GM12891 (cell line): Measurements from ENCODE around the gene ESYT2.

ENCODE experiments used
- POLR2A ChIP-seq: IDR thresholded peaks from 2 replicates; pipeline ENCODE4 v1.6.1; 2011; ENCODE audit warnings: low read depth, low read length, control low read depth
- POLR2AphosphoS5 ChIP-seq: IDR thresholded peaks from 2 replicates; pipeline ENCODE4 v1.6.1; 2011; ENCODE audit warnings: low read depth, low read length, control low read depth
- TAF1 ChIP-seq: IDR thresholded peaks from 2 replicates; pipeline ENCODE4 v1.6.1; 2011; ENCODE audit warnings: low read depth, low read length, control low read depth

DNA sequence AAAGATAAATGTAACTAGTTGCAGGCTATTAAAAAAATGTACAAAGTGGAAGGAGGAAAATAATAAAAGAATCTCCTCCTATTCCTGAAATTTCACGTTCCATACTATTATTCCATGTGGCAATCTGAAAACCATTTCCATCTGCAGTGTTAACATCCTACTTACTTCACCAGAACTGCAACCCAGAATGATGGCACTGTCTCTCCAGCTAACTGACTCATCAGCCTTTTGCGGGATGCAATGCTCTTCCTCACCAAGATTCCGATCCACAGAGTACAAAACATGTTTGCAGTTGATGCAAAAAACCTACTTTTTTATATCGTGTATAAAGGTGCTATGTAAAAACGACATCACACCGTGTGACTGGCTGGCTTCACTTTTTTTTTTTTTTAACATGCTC lies 50.8 kb downstream of the ESYT2 start:
- TF ChIP-seq POLR2A = no peak
- TF ChIP-seq POLR2AphosphoS5 = no peak
- no peak for TF ChIP-seq TAF1
